Right ventricle myocardium inferior (tissue), 1 donor: ENCODE measurements around the gene ULK2. TPM values are rescaled to one million over a fixed set of nuclear protein-coding genes. Genes with fewer than 3 reads are reported as not detected.

Experiments used
- total RNA-seq: library from RNA; stranded (reverse); fragmentation: NEBNext Ultra II Directional; extraction: Animal tissue kit (Norgen Biotek cat#: 25700); gene quantifications from one replicate; pipeline ENCODE4 v1.2.1, GENCODE V29; 2021
- donor health status: DM: no; HTN: yes; CAD: no; lungs with severe emphysema.

Gene ULK2
- total RNA-seq, 1 donor from 2014 or later: 14.7 TPM

Other genes starting within 250 kb of the ULK2 start
- gene ALDH3A2, start 219.2 kb downstream of the ULK2 start, total RNA-seq: 64.4 TPM
- gene SLC47A2, start 151.4 kb downstream of the ULK2 start, total RNA-seq: not detected
- gene ALDH3A1, start 119.6 kb downstream of the ULK2 start, total RNA-seq: not detected
- 16.4 TPM for gene AKAP10, start 109.9 kb upstream of the ULK2 start, total RNA-seq
- 10.5 TPM for gene SPECC1, start 141.4 kb upstream of the ULK2 start, total RNA-seq